Astrocyte (in vitro differentiated cells and primary cell): ENCODE data around the gene PPP2R3C. TPM values are rescaled to one million over a fixed set of nuclear protein-coding genes. Genes with fewer than 3 reads are reported as not detected.

ENCODE experiments used
- DNase-seq: peaks from one replicate; pipeline ENCODE4 v3.0.0-alpha.2; 2010; ENCODE audit warnings: low read depth
- FAIRE-seq: peaks from 2 replicates; lab custom pipeline; 2011; peaks lifted over from hg19 to GRCh38; lab: Jason Lieb, UNC
- H2AFZ ChIP-seq: 2 replicates; pipeline ENCODE4 v1.6.0; 2012; ENCODE audit warnings: low read depth, low read length, inconsistent platforms
- H3K27ac ChIP-seq: 2 replicates; pipeline ENCODE4 v1.5.1; 2011; ENCODE audit warnings: low read depth, low read length, inconsistent platforms
- H3K27me3 ChIP-seq: 2 replicates; pipeline ENCODE4 v1.6.0; 2011; ENCODE audit warnings: low read length, inconsistent platforms; ENCODE audit not compliant: insufficient read depth
- H3K36me3 ChIP-seq: 2 replicates; pipeline ENCODE4 v1.5.1; 2011; ENCODE audit warnings: low read length, inconsistent platforms; ENCODE audit not compliant: insufficient read depth
- H3K4me1 ChIP-seq: 2 replicates; pipeline ENCODE4 v1.5.1; 2011; ENCODE audit warnings: low read length, inconsistent platforms; ENCODE audit not compliant: insufficient read depth
- H3K4me2 ChIP-seq: 2 replicates; pipeline ENCODE4 v1.6.0; 2012; ENCODE audit warnings: low read length, inconsistent platforms
- H3K4me3 ChIP-seq: 2 replicates; pipeline ENCODE4 v1.5.1; 2011; ENCODE audit warnings: low read depth, mild to moderate bottlenecking, low read length, inconsistent platforms; ENCODE audit not compliant: insufficient read depth
- H3K79me2 ChIP-seq: 2 replicates; pipeline ENCODE4 v1.6.0; 2012; ENCODE audit warnings: mild to moderate bottlenecking, low read length, inconsistent platforms; ENCODE audit not compliant: insufficient read depth
- H3K9ac ChIP-seq: 2 replicates; pipeline ENCODE4 v1.6.0; 2012; ENCODE audit warnings: mild to moderate bottlenecking, low read length, inconsistent platforms
- H3K9me3 ChIP-seq: 2 replicates; pipeline ENCODE4 v1.5.1; 2012; ENCODE audit warnings: low read depth, mild to moderate bottlenecking, low read length, inconsistent platforms; ENCODE audit not compliant: insufficient read depth
- H4K20me1 ChIP-seq: 2 replicates; pipeline ENCODE4 v1.6.0; 2012; ENCODE audit warnings: low read length, inconsistent platforms; ENCODE audit not compliant: insufficient read depth
- H3K27ac Mint-ChIP-seq: one replicate; pipeline ENCODE4 v1.8.0; 2021; ENCODE audit warnings: mild to moderate bottlenecking, mixed read lengths; ENCODE audit not compliant: unreplicated experiment
- H3K27me3 Mint-ChIP-seq: one replicate; pipeline ENCODE4 v1.8.0; 2021; ENCODE audit warnings: low read depth, mixed read lengths; ENCODE audit not compliant: unreplicated experiment
- H3K36me3 Mint-ChIP-seq: one replicate; pipeline ENCODE4 v1.8.0; 2021; ENCODE audit warnings: low read depth, mixed read lengths; ENCODE audit not compliant: unreplicated experiment
- H3K4me1 Mint-ChIP-seq: one replicate; pipeline ENCODE4 v1.8.0; 2021; ENCODE audit warnings: low read depth, mixed read lengths; ENCODE audit not compliant: unreplicated experiment
- H3K4me3 Mint-ChIP-seq: one replicate; pipeline ENCODE4 v1.8.0; 2021; ENCODE audit warnings: mild to moderate bottlenecking, moderate library complexity, mixed read lengths; ENCODE audit not compliant: unreplicated experiment
- H3K9me3 Mint-ChIP-seq: one replicate; pipeline ENCODE4 v1.8.0; 2021; ENCODE audit warnings: mild to moderate bottlenecking, mixed read lengths; ENCODE audit not compliant: unreplicated experiment
- EZH2 ChIP-seq: IDR thresholded peaks from 2 replicates; pipeline ENCODE4 v1.6.1; 2012; ENCODE audit warnings: mild to moderate bottlenecking, low read length, inconsistent platforms; ENCODE audit not compliant: insufficient read depth
- total RNA-seq: library from RNA; stranded (reverse); gene quantifications from 2 replicates; pipeline ENCODE4 v1.2.1, GENCODE V29; 2021
- TF ChIP-seq, protein P1 (sequence below): IDR thresholded peaks from 2 replicates; pipeline ENCODE4 v1.5.1; 2011; ENCODE audit warnings: low read depth, mild to moderate bottlenecking, inconsistent platforms, low read length, moderate library complexity; ENCODE audit not compliant: insufficient read depth

Gene PPP2R3C
- total RNA-seq, 1 donor from 2014 or later, result 28.3 TPM

DNA sequence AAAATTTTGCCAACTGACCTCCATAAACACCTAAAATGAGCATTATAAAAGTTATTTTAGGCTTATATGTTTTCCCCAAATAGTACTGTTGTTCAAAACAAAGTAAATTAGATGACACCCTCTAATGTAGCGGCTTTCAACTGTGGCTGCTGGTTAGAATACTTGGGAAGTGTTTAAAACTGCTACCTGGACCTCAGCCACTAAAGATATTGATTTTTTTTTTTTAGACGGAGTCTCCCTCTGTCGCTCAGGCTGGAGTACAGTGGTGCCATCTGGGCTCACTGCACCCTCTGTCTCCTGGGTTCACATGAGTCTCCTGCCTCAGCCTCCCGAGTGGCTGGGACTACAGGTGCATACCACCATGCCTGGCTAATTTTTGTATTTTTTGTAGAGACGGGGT, 16.8 kb upstream of the PPP2R3C start:
- peaks cover 17% of the 10 kb centered on the region for H3K79me2 ChIP-seq
- peaks cover 2% of the 10 kb centered on the region for H3K36me3 ChIP-seq
- no peak overlapping the region for H3K4me3 ChIP-seq
- no peak overlapping the region for H3K4me2 ChIP-seq
- no peak overlapping the region for H3K27ac Mint-ChIP-seq
- H3K27ac ChIP-seq, result no peak overlapping the region
- H4K20me1 ChIP-seq, result peaks cover 32% of the 10 kb centered on the region
- H3K4me1 Mint-ChIP-seq, result peaks cover 9% of the 10 kb centered on the region
- no peak overlapping the region for H3K4me3 Mint-ChIP-seq
- no peaks in the 10 kb centered on the region for H3K9me3 Mint-ChIP-seq
- TF ChIP-seq EZH2, result no peak
- TF ChIP-seq, protein P1, sequence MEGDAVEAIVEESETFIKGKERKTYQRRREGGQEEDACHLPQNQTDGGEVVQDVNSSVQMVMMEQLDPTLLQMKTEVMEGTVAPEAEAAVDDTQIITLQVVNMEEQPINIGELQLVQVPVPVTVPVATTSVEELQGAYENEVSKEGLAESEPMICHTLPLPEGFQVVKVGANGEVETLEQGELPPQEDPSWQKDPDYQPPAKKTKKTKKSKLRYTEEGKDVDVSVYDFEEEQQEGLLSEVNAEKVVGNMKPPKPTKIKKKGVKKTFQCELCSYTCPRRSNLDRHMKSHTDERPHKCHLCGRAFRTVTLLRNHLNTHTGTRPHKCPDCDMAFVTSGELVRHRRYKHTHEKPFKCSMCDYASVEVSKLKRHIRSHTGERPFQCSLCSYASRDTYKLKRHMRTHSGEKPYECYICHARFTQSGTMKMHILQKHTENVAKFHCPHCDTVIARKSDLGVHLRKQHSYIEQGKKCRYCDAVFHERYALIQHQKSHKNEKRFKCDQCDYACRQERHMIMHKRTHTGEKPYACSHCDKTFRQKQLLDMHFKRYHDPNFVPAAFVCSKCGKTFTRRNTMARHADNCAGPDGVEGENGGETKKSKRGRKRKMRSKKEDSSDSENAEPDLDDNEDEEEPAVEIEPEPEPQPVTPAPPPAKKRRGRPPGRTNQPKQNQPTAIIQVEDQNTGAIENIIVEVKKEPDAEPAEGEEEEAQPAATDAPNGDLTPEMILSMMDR, result no peak
- H3K9ac ChIP-seq, result no peak overlapping the region
- FAIRE-seq, result no peak
- H3K27me3 ChIP-seq, result no peaks in the 10 kb centered on the region
- no peaks in the 10 kb centered on the region for H3K27me3 Mint-ChIP-seq
- H3K36me3 Mint-ChIP-seq, result peaks cover 16% of the 10 kb centered on the region
- no peak overlapping the region for H2AFZ ChIP-seq
- no peaks in the 10 kb centered on the region for H3K4me1 ChIP-seq
- no peaks in the 10 kb centered on the region for H3K9me3 ChIP-seq
- no peak for DNase-seq

DNA sequence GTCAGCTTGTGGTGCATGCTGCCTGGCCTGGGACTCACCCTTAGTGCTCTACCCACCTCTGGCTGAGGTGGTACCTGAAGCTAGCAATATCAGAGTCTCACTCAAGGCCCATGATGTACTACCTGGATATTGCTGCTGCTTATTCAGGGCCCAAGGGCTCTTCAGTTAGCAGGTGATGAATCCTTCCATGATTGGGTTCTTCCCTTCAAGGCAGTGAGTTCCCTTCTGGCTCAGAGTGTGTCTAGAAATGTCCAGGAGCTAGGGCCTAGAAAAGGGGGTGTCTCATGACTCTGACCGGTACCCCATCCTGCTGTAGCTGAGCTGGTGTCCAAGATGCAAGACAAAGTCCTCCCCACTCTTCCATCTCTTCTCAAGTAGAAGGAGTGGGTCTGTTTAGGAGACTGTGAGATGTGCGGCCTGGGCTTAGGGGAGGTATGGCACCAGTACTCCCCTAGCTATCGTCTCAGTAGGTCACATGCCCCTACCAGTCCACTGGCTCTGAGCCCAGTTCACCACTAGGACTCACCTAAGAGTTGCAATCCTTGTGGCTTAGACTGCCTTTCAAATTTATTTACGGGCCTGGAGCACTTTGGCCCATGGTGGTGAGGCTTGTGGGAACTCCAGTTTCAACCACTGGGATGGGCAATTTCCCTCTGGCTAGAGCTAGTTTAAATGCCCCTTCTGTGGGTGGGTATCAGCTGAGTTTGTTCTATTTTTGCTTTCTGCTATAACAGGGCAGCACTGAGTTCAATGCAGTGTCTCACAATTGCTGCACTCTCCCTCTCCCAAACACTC, 12.7 kb upstream of the PPP2R3C start:
- Mint-ChIP-seq H3K4me1 (peaks cover 9% of the 10 kb centered on the region), H3K27ac (no peak overlapping the region), H3K27me3 (no peaks in the 10 kb centered on the region), H3K36me3 (peaks cover 31% of the 10 kb centered on the region), H3K4me3 (peak overlapping the region; percentile 27), H3K9me3 (peaks cover 7% of the 10 kb centered on the region)
- Histone ChIP-seq H3K27ac (no peak overlapping the region), H3K9ac (no peak overlapping the region), H3K79me2 (peaks cover 18% of the 10 kb centered on the region), H3K9me3 (no peaks in the 10 kb centered on the region), H2AFZ (no peak overlapping the region), H3K27me3 (no peaks in the 10 kb centered on the region), H3K4me1 (no peaks in the 10 kb centered on the region), H3K36me3 (peaks cover 2% of the 10 kb centered on the region), H3K4me3 (no peak overlapping the region), H4K20me1 (peaks cover 26% of the 10 kb centered on the region), H3K4me2 (no peak overlapping the region)
- no peak for DNase-seq
- no peak for TF ChIP-seq EZH2
- TF ChIP-seq, protein P1, result no peak
- FAIRE-seq, result no peak
